Measurements from ENCODE around the gene UBR3.
"Not testable (repeated sequence)": the region's sequence is repeated elsewhere in the genome, so short reads cannot be mapped to it uniquely, and the experiment has no call there.

UBR3 gene

GRCh38 chr2:169860149-169860548 lies 32.9 kb downstream of the UBR3 start:
- DNase-seq (ENCODE audit: insufficient read length, low spot score) (no peak), FAIRE-seq (no peak)

GRCh38 chr2:169862816-169863215 lies 35.6 kb downstream of the UBR3 start:
- FAIRE-seq = no peak
- DNase-seq (ENCODE audit: insufficient read length, low spot score) = no peak

GRCh38 chr2:169865492-169865891 lies 38.2 kb downstream of the UBR3 start:
- FAIRE-seq (no peak), DNase-seq (ENCODE audit: insufficient read length, low spot score) (no peak)

- FAIRE-seq; DNase-seq (ENCODE audit: insufficient read length, low spot score): not testable (repeated sequence)
Measured at GRCh38 chr2:169866230-169866629, 39.0 kb downstream of the UBR3 start.

GRCh38 chr2:169867579-169867978 lies 40.3 kb downstream of the UBR3 start:
- DNase-seq (ENCODE audit: insufficient read length, low spot score) = no peak
- FAIRE-seq = no peak

GRCh38 chr2:169868951-169869350 lies 41.7 kb downstream of the UBR3 start:
- DNase-seq (ENCODE audit: insufficient read length, low spot score) (no peak), FAIRE-seq (peak; percentile 33)

- not testable (repeated sequence) for DNase-seq (ENCODE audit: insufficient read length, low spot score); FAIRE-seq
Measured at GRCh38 chr2:169871369-169871768, 44.1 kb downstream of the UBR3 start.

- no peak for FAIRE-seq
Measured at GRCh38 chr2:169871994-169872393, 44.7 kb downstream of the UBR3 start.

GRCh38 chr2:169877398-169877797 lies 50.1 kb downstream of the UBR3 start:
- FAIRE-seq = no peak
- no peak for DNase-seq (ENCODE audit: insufficient read length, low spot score)

More at GRCh38 chr2:169871994-169872393, 44.7 kb downstream of the UBR3 start:
- no peak for DNase-seq (ENCODE audit: insufficient read length, low spot score)

GRCh38 chr2:169887120-169887519 lies 59.9 kb downstream of the UBR3 start:
- no peak for FAIRE-seq
- no peak for DNase-seq (ENCODE audit: insufficient read length, low spot score)

- FAIRE-seq (no peak), DNase-seq (ENCODE audit: insufficient read length, low spot score) (no peak)
Measured at GRCh38 chr2:169891593-169892298, 64.5 kb downstream of the UBR3 start.

GRCh38 chr2:169892951-169893350 lies 65.7 kb downstream of the UBR3 start:
- FAIRE-seq (no peak), DNase-seq (ENCODE audit: insufficient read length, low spot score) (no peak)

- FAIRE-seq (peak; percentile 28), DNase-seq (ENCODE audit: insufficient read length, low spot score) (no peak)
Measured at GRCh38 chr2:169895294-169895985, 68.2 kb downstream of the UBR3 start.

GRCh38 chr2:169897834-169898233 lies 70.6 kb downstream of the UBR3 start:
- no peak for DNase-seq (ENCODE audit: insufficient read length, low spot score)
- FAIRE-seq = no peak

GRCh38 chr2:169900103-169900502 lies 72.8 kb downstream of the UBR3 start:
- FAIRE-seq; DNase-seq (ENCODE audit: insufficient read length, low spot score): not testable (repeated sequence)

GRCh38 chr2:169900686-169901085 lies 73.4 kb downstream of the UBR3 start:
- FAIRE-seq = no peak
- DNase-seq (ENCODE audit: insufficient read length, low spot score) = no peak

GRCh38 chr2:169906731-169907130 lies 79.5 kb downstream of the UBR3 start:
- DNase-seq (ENCODE audit: insufficient read length, low spot score) (no peak), FAIRE-seq (no peak)

GRCh38 chr2:169909376-169909775 lies 82.1 kb downstream of the UBR3 start:
- no peak for DNase-seq (ENCODE audit: insufficient read length, low spot score)

GRCh38 chr2:169910109-169910799 lies 83.0 kb downstream of the UBR3 start:
- FAIRE-seq (no peak), DNase-seq (ENCODE audit: insufficient read length, low spot score) (no peak)

More at GRCh38 chr2:169909376-169909775, 82.1 kb downstream of the UBR3 start:
- FAIRE-seq = no peak

- DNase-seq (ENCODE audit: insufficient read length, low spot score) (no peak), FAIRE-seq (no peak)
Measured at GRCh38 chr2:169911119-169911518, 83.9 kb downstream of the UBR3 start.

GRCh38 chr2:169916623-169917022 lies 89.4 kb downstream of the UBR3 start:
- no peak for DNase-seq (ENCODE audit: insufficient read length, low spot score)
- no peak for FAIRE-seq

GRCh38 chr2:169923977-169924376 lies 96.7 kb downstream of the UBR3 start:
- DNase-seq (ENCODE audit: insufficient read length, low spot score) (no peak), FAIRE-seq (no peak)
